ENCODE results near the gene SETDB1. TPM values are rescaled to one million over a fixed set of nuclear protein-coding genes. Genes with fewer than 3 reads are reported as not detected.
"Not testable (repeated sequence)": the region's sequence is repeated elsewhere in the genome, so short reads cannot be mapped to it uniquely, and the experiment has no call there.

The SETDB1 gene
- total RNA-seq, 1 experiment from 2014 or later, result 30.6 TPM

- H3K27me3 ChIP-seq (replicated peaks), result no peaks in the 10 kb centered on the region
- H3K36me3 ChIP-seq, result no peaks in the 10 kb centered on the region
- no peak for DNase-seq (ENCODE audit: low read depth in 1 of 2, low spot score in 2 of 2)
- H3K27ac ChIP-seq, result no peak overlapping the region
- no peaks in the 10 kb centered on the region for H3K9me3 ChIP-seq (replicated peaks)
- no peaks in the 10 kb centered on the region for H3K4me1 ChIP-seq (replicated peaks)
- no peak overlapping the region for H3K4me3 ChIP-seq
These were observed 19.4 kb upstream of the SETDB1 start for GRCh38 chr1:150906813-150907212.

GRCh38 chr1:150909585-150910180 lies 16.5 kb upstream of the SETDB1 start:
- no peaks in the 10 kb centered on the region for H3K27me3 ChIP-seq (replicated peaks)

GRCh38 chr1:150912623-150913022 lies 13.5 kb upstream of the SETDB1 start:
- Histone ChIP-seq H3K36me3 (no peaks in the 10 kb centered on the region), H3K4me1 (replicated peaks) (no peaks in the 10 kb centered on the region)
- no peak for DNase-seq (ENCODE audit: low read depth in 1 of 2, low spot score in 2 of 2)

More at GRCh38 chr1:150909585-150910180, 16.5 kb upstream of the SETDB1 start:
- Histone ChIP-seq H3K36me3 (no peaks in the 10 kb centered on the region), H3K9me3 (replicated peaks) (no peaks in the 10 kb centered on the region), H3K4me1 (replicated peaks) (no peaks in the 10 kb centered on the region), H3K27ac (no peak overlapping the region), H3K4me3 (no peak overlapping the region)
- no peak for DNase-seq (ENCODE audit: low read depth in 1 of 2, low spot score in 2 of 2)

GRCh38 chr1:150917387-150917786 lies 8.8 kb upstream of the SETDB1 start:
- no peaks in the 10 kb centered on the region for H3K9me3 ChIP-seq (replicated peaks)
- no peaks in the 10 kb centered on the region for H3K27me3 ChIP-seq (replicated peaks)
- no peak for DNase-seq (ENCODE audit: low read depth in 1 of 2, low spot score in 2 of 2)
- no peak overlapping the region for H3K4me3 ChIP-seq
- no peak overlapping the region for H3K27ac ChIP-seq
- H3K4me1 ChIP-seq (replicated peaks), result no peaks in the 10 kb centered on the region
- H3K36me3 ChIP-seq, result no peaks in the 10 kb centered on the region

More at GRCh38 chr1:150912623-150913022, 13.5 kb upstream of the SETDB1 start:
- no peak overlapping the region for H3K4me3 ChIP-seq
- H3K9me3 ChIP-seq (replicated peaks), result no peaks in the 10 kb centered on the region
- H3K27me3 ChIP-seq (replicated peaks), result no peaks in the 10 kb centered on the region
- H3K27ac ChIP-seq, result no peak overlapping the region

GRCh38 chr1:150922519-150922975 lies 3.6 kb upstream of the SETDB1 start:
- Histone ChIP-seq H3K4me1 (replicated peaks) (peaks cover 7% of the 10 kb centered on the region), H3K9me3 (replicated peaks) (no peaks in the 10 kb centered on the region), H3K27ac (no peak overlapping the region), H3K4me3 (no peak overlapping the region), H3K36me3 (peaks cover 9% of the 10 kb centered on the region), H3K27me3 (replicated peaks) (no peaks in the 10 kb centered on the region)
- peak; percentile 55 to 71 for DNase-seq (ENCODE audit: low read depth in 1 of 2, low spot score in 2 of 2)

GRCh38 chr1:150925080-150925479 lies 1.1 kb upstream of the SETDB1 start:
- no peaks in the 10 kb centered on the region for H3K27me3 ChIP-seq (replicated peaks)
- DNase-seq (ENCODE audit: low read depth in 1 of 2, low spot score in 2 of 2), result no peak
- H3K4me3 ChIP-seq, result no peak overlapping the region
- peaks cover 34% of the 10 kb centered on the region for H3K36me3 ChIP-seq
- H3K4me1 ChIP-seq (replicated peaks), result peaks cover 7% of the 10 kb centered on the region
- H3K27ac ChIP-seq, result no peak overlapping the region
- H3K9me3 ChIP-seq (replicated peaks), result no peaks in the 10 kb centered on the region

- Histone ChIP-seq H3K36me3 (peaks cover 58% of the 10 kb centered on the region), H3K9me3 (replicated peaks) (no peaks in the 10 kb centered on the region), H3K27me3 (replicated peaks) (no peaks in the 10 kb centered on the region), H3K4me1 (replicated peaks) (peaks cover 7% of the 10 kb centered on the region), H3K4me3 (no peak overlapping the region), H3K27ac (no peak overlapping the region)
- no peak for DNase-seq (ENCODE audit: low read depth in 1 of 2, low spot score in 2 of 2)
These were observed 1.5 kb downstream of the SETDB1 start for GRCh38 chr1:150927624-150928023.

GRCh38 chr1:150928286-150928685 lies 2.1 kb downstream of the SETDB1 start:
- DNase-seq (ENCODE audit: low read depth in 1 of 2, low spot score in 2 of 2), result no peak
- Histone ChIP-seq H3K4me1 (replicated peaks) (peaks cover 7% of the 10 kb centered on the region), H3K27me3 (replicated peaks) (no peaks in the 10 kb centered on the region), H3K27ac (no peak overlapping the region), H3K9me3 (replicated peaks) (no peaks in the 10 kb centered on the region), H3K36me3 (peaks cover 65% of the 10 kb centered on the region), H3K4me3 (no peak overlapping the region)

GRCh38 chr1:150928775-150929174 lies 2.6 kb downstream of the SETDB1 start:
- DNase-seq (ENCODE audit: low read depth in 1 of 2, low spot score in 2 of 2); H3K4me1 ChIP-seq (replicated peaks); H3K27me3 ChIP-seq (replicated peaks); H3K27ac ChIP-seq; H3K9me3 ChIP-seq (replicated peaks); H3K4me3 ChIP-seq: not testable (repeated sequence)
- peaks cover 68% of the 10 kb centered on the region for H3K36me3 ChIP-seq

- peaks cover 90% of the 10 kb centered on the region for H3K36me3 ChIP-seq
- no peaks in the 10 kb centered on the region for H3K27me3 ChIP-seq (replicated peaks)
- no peak overlapping the region for H3K4me3 ChIP-seq
- no peaks in the 10 kb centered on the region for H3K9me3 ChIP-seq (replicated peaks)
- H3K27ac ChIP-seq, result no peak overlapping the region
- peak in 1 of 2 experiments; percentile 30 for DNase-seq (ENCODE audit: low read depth in 1 of 2, low spot score in 2 of 2)
- peaks cover 7% of the 10 kb centered on the region; the same call in 1 of the 2 replicates for H3K4me1 ChIP-seq (replicated peaks)
These were observed 5.6 kb downstream of the SETDB1 start for GRCh38 chr1:150931773-150932172.

- H3K27me3 ChIP-seq (replicated peaks), result no peaks in the 10 kb centered on the region
- no peak overlapping the region for H3K27ac ChIP-seq
- H3K4me3 ChIP-seq, result no peak overlapping the region
- H3K4me1 ChIP-seq (replicated peaks), result no peaks in the 10 kb centered on the region
- no peak for DNase-seq (ENCODE audit: low read depth in 1 of 2, low spot score in 2 of 2)
- H3K36me3 ChIP-seq, result peaks cover 92% of the 10 kb centered on the region
- no peaks in the 10 kb centered on the region for H3K9me3 ChIP-seq (replicated peaks)
These were observed 18.7 kb downstream of the SETDB1 start for GRCh38 chr1:150944856-150945255.

GRCh38 chr1:150954708-150955107 lies 28.5 kb downstream of the SETDB1 start:
- Histone ChIP-seq H3K27me3 (replicated peaks) (no peaks in the 10 kb centered on the region), H3K9me3 (replicated peaks) (no peaks in the 10 kb centered on the region), H3K36me3 (peaks cover 77% of the 10 kb centered on the region), H3K4me3 (no peak overlapping the region), H3K4me1 (replicated peaks) (no peaks in the 10 kb centered on the region), H3K27ac (no peak overlapping the region)
- no peak for DNase-seq (ENCODE audit: low read depth in 1 of 2, low spot score in 2 of 2)

GRCh38 chr1:150955280-150955679 lies 29.1 kb downstream of the SETDB1 start:
- H3K4me3 ChIP-seq, result no peak overlapping the region
- H3K36me3 ChIP-seq, result peaks cover 79% of the 10 kb centered on the region
- H3K27ac ChIP-seq, result no peak overlapping the region
- H3K27me3 ChIP-seq (replicated peaks), result no peaks in the 10 kb centered on the region
- DNase-seq (ENCODE audit: low read depth in 1 of 2, low spot score in 2 of 2), result no peak
- no peaks in the 10 kb centered on the region for H3K4me1 ChIP-seq (replicated peaks)
- H3K9me3 ChIP-seq (replicated peaks), result no peaks in the 10 kb centered on the region

- no peaks in the 10 kb centered on the region for H3K27me3 ChIP-seq (replicated peaks)
- peaks cover 78% of the 10 kb centered on the region for H3K36me3 ChIP-seq
- no peak overlapping the region for H3K4me3 ChIP-seq
- H3K9me3 ChIP-seq (replicated peaks), result no peaks in the 10 kb centered on the region
- H3K27ac ChIP-seq, result no peak overlapping the region
- no peak for DNase-seq (ENCODE audit: low read depth in 1 of 2, low spot score in 2 of 2)
- H3K4me1 ChIP-seq (replicated peaks), result no peaks in the 10 kb centered on the region
These were observed 31.5 kb downstream of the SETDB1 start for GRCh38 chr1:150957666-150958065.

- H3K27me3 ChIP-seq (replicated peaks), result no peaks in the 10 kb centered on the region
- H3K36me3 ChIP-seq, result peaks cover 80% of the 10 kb centered on the region
- DNase-seq (ENCODE audit: low read depth in 1 of 2, low spot score in 2 of 2), result no peak
- H3K27ac ChIP-seq, result no peak overlapping the region
- H3K4me1 ChIP-seq (replicated peaks), result no peaks in the 10 kb centered on the region
- no peak overlapping the region for H3K4me3 ChIP-seq
- H3K9me3 ChIP-seq (replicated peaks), result no peaks in the 10 kb centered on the region
These were observed 34.5 kb downstream of the SETDB1 start for GRCh38 chr1:150960646-150961045.

All from SJSA1 (cell line).